Stimulated activated CD4-positive, alpha-beta T cell treated with anti-CD3 and anti-CD28 coated beads, Interleukin-2, amount 100 ng/mL, for 48 hours (primary cell): ENCODE results near the gene IFNAR1.

Experiments
- DNase-seq, 2 donors: peaks; one replicate each; pipeline ENCODE4 v3.0.0-alpha.2; 2020

IFNAR1 gene

DNA sequence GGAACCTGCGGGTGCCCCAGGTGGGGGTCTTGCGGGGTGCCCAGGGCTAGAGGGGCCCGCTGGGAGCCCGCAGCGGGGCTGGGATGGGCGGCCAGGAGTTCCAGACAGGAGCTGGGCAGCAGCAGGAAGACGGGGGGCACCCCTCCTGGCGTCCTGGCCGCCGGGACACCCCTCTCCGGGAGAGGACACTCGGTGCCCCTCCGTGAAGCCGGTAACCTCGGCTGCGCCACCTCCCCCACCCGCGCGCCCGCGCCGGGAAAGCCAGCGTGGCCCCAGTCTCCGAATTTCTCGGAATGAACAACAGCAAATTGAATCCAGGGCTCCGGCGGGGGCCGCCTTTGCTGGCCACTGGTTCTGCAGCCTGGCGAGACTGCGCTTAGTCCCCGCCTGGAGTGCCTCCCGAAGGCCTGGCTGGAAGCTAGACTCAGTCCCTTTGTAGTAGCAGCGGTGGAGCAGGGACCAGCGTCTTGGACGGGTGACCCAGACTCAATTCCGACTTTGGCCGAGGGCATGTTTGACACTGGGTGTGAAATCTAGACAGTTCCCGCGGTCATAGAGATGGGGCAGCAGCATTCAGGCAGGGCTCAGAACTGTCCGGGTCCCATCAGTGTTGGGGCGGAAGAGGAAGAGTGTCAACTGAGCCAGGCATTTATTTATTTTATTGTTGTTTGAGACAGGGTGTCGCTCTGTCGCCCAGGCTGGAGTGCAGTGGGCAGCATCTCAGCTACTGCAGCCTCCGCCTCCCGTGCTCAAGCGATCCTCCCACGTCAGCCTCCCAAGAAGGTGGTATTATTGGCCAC, 79.2 kb downstream of the IFNAR1 start:
- peak in 1 of 2 donors; percentile 41 for DNase-seq

DNA sequence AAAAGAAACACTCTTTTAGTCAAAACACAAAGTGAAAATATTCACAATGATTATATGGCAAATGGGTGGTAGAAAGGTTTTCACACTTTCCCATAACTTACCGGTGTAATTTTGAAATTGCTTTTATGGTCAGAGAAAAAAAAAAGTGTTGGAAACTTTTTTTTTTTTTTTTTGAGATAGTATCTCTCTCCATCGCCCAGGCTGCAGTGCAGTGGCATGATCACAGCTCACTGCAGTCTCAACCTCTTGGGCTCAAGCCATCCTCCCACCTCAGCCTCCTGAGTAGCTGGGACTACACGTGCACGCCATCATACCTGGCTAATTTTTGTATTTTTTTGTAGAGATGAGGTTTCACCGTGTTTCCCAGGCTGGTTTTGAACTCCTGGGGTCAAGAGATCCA, 81.7 kb downstream of the IFNAR1 start:
- no peak for DNase-seq
